8988T (cell line): Measurements from ENCODE around the gene CYP4X1.
"Not testable (repeated sequence)": the region's sequence is repeated elsewhere in the genome, so short reads cannot be mapped to it uniquely, and the experiment has no call there.

ENCODE experiments used
- DNase-seq: peaks from one replicate; pipeline ENCODE4 v3.0.0; 2011

The CYP4X1 gene, protein sequence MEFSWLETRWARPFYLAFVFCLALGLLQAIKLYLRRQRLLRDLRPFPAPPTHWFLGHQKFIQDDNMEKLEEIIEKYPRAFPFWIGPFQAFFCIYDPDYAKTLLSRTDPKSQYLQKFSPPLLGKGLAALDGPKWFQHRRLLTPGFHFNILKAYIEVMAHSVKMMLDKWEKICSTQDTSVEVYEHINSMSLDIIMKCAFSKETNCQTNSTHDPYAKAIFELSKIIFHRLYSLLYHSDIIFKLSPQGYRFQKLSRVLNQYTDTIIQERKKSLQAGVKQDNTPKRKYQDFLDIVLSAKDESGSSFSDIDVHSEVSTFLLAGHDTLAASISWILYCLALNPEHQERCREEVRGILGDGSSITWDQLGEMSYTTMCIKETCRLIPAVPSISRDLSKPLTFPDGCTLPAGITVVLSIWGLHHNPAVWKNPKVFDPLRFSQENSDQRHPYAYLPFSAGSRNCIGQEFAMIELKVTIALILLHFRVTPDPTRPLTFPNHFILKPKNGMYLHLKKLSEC

DNA sequence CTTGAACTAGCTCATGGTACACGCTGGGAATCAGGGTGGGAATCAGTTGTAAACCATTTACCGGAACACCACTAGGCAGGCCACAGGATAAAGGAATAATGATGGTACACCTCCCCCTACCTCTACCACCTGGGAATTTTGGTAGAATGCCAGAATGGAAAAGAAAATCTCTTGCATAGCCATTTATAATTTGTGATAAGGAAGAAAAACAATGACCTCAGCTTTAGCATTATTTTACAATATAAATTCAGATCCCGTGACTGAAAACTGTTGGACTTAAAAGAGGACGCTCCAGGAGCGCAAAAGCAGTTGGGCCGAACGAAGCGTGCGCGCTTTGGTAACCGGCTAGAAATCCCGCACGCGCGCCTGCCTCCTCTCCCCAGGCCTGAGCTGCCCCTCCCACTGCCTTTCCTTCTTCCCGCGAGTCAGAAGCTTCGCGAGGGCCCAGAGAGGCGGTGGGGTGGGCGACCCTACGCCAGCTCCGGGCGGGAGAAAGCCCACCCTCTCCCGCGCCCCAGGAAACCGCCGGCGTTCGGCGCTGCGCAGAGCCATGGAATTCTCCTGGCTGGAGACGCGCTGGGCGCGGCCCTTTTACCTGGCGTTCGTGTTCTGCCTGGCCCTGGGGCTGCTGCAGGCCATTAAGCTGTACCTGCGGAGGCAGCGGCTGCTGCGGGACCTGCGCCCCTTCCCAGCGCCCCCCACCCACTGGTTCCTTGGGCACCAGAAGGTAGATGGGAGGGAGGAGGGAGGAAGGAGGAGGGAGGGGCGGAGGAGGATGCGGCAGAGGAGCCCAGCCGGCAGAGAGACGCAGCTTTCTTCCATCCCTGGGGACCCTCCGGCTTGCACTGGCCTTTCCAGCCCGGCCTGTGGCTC lies at the start of gene CYP4X1:
TSS of gene CYP4X1 (plus strand) at position 402 of the 873 bp plus-strand sequence. CDS start at position 551, 149 bp downstream.
- no peak for DNase-seq

DNA sequence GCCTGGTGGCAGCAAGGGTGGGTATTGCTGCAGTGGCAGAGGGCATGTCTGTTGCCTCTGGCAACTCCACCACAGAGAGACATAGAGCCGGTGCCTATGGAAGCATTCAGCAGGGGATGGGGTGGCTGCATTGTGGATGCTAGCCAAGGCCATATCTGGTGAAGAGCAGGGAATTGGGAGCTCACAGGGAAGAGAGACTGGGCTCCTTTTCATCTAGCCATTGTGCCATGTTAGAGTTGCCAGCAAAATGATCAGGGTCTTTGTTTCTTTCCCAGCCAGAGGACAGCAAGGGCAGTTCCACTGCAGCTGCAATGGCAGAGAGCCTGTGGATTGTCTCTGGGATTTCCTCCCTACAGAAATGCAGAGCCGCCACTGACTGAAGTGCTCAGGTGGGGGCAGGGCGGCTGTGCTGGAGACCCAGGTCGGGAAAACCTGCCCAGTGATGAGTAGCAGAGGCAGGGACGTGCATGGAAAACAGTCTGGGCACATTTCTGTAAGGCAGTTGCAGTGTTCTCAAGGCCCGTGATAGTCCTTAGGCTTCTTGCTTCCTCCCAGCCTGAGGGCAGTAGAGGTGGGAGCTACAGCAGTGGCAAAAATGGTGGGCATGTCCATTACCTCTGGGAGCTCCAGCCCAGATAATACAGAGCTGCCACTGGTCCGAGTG lies 40.2 kb upstream of the CYP4X1 start:
- DNase-seq: no peak

DNA sequence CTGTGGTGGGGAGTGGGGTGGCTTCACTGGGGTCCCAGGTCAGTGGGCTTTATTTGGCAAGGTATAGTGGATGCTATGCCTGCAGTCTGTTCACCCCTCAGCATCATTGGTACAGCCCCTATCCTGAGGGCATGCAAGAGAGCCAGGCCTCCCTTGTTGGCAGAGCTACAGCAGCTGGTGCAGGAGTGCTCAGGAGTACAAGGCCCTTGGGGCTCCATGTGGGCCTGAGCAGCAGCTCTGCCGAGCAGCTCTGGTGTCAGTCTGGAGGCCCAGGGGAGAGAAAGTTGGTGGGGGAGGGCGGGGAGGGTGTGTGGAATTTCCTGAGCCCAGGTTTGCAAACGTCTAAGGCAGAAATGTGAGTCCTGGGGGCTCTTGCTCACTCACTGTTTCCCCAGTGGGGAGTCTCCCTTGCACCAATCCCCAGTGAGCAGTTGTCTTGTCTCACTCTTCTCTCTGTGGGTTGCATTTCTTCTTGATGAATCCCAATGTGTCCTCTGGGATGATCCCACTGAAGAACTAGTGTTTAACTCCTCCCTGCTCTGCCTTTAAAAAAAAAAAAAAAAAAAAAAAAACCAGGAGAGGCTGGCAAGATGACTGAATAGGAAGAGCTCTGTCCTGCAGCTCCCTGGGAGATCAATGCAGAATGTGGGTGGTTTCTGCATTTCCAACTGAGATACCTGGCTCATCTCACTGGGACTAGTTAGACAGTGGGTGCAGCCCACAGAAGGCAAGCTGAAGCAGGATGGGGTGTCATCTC lies 39.5 kb upstream of the CYP4X1 start:
- DNase-seq: no peak

DNA sequence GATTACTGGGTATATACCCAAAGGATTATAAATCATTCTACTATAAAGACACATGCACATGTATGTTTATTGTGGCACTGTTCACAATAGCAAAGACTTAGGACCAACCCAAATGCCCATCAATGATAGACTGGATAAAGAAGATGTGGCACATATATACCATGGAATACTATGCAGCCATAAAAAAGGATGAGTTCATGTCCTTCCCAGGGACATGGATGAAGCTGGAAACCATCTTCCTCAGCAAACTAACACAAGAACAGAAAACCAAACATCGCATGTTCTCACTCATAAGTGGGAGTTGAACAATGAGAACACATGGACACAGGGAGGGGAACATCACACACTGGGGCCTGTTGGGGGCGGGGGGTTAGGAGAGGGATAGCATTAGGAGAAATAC lies 32.9 kb upstream of the CYP4X1 start:
- not testable (repeated sequence) for DNase-seq

DNA sequence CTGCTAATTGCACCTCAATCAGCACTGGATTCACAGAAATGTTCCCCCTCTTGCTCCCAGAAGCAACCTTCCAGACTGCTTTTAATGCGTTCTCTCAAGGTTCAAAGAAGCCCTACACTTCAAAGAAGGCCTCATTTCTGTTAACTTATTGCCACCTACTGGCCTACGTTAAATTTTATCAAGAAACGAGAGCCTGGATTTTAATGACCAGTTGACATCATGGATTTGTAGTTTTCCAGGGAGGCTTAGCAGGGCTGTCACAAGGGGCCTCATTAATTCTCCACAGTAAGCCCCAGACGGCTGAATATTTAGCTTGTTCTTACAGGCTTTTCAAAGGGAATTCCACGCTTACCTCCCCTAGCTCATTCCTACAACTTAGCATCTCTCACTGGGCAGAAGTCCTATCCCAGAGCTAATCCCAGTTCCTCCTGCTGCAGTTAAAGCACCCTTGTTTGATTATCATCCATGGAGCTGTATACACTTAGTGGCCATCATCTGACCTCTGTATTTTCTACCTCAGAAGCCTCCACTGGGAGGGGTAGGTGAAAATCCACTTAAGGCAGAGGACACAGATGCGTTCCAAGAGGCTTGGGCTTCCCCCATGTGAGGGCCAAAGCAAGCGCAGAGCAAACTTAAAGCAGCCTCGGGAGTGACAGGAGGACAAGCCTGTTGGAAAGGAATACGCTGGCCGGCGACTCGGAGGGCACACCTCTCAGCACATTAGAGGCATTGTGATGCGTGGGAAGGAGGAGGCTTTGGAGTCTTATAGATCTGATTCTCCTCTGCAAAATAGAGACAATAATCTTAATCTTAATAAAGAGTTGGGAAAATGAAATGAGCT lies 32.2 kb upstream of the CYP4X1 start:
- DNase-seq: no peak

DNA sequence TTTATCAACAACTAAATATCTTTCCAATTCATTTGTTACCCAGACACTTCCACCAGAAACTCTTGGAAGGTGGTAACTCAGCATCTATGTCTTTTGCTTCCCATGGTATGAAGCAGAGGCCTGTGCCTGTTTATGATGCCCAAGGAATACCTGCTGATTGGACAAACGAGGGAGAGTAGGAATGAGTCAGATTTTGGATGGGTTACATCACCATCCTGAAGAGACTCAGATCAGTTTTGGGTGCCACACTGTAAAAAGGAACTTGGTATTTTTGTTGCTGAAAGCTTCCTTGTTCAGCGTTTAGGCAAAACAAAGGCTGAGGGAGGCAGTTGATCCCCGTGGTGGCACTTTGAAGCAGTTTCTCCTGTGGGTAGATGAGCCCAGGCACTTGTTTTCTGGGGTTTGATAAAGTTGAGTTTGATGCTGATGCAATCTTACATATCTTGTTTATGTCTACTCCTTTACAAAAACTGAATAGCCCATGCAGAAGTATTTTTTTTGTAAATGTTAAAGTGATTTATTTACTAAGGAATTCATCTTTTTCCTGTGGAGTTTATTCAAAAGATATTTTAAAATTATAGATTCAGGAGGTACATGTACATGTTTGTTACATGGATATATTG lies 26.7 kb upstream of the CYP4X1 start:
- no peak for DNase-seq

DNA sequence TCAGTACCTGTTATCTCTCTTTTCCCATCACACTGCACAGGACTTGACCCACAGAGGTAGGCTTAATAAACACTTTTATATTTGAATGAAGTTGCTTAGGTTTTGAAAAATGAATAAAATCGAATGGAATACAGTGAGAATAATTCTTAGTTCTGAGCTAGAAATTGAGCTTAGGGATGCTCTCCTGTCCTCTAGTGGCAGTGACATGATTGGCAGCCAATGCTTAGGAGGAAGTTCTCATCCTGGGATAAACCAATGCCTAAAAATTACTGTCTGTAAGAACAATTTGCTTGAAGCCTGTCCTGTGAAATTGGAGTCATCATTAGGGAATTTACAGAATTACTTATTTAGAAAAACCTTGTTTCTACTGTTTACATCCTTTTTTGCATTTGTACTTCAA lies 21.3 kb upstream of the CYP4X1 start:
- no peak for DNase-seq

DNA sequence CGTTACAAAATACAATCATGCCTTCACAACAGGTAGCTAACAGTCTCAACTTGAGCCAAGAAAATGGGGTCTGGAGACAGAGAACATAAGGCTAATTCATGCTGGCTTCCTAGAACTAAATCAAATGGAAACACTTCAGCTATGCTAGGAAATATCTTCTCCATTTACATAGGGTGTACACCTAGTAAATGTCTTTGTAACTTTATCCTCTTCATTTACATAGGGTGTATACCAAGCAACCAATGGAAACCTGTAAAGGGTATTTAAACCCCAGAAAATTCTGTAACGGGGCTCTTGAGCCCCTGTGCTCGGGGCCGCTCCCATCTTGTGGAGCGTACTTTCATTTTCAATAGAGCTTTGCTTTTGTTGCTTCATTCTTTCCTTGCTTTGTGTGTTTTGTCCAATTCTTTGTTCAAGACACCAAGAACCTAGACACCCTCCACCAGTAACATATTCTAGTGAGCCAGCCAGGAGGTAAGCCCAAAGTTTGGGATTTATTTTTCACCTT lies 19.5 kb upstream of the CYP4X1 start:
- DNase-seq: no peak

DNA sequence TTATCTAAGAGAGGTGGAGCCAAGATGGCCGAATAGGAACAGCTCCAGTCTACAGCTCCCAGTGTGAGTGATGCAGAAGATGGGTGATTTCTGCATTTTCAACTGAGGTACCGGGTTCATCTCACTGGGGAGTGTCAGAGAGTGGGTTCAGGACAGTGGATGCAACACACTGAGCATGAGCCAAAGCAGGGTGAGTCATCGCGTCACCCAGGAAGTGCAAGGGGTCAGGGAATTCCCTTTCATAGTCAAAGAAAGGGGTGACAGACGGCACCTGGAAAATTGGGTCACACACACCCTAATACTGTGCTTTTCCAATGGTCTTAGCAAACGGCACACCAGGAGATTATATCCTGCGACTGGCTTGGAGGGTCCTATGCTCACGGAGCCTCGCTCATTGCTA lies 17.0 kb upstream of the CYP4X1 start:
- not testable (repeated sequence) for DNase-seq

DNA sequence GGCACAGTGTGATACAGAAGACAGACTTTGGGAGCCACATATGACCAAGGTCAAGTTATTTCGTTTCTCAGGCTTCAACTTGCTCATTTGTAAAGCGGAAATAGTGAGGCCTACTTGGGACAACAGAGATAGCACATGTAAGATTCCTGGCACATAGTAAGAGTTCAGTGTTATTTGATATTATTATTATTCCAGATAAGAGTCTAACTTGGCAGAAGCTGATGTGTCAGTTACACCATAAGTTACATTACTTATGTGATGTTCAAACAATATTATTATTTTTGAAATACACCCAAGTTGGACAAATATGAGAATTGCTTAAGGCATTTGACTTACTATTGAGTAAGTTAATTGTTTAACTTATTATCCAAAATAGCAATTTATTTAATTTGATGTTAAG lies 10.2 kb upstream of the CYP4X1 start:
- DNase-seq: no peak

DNA sequence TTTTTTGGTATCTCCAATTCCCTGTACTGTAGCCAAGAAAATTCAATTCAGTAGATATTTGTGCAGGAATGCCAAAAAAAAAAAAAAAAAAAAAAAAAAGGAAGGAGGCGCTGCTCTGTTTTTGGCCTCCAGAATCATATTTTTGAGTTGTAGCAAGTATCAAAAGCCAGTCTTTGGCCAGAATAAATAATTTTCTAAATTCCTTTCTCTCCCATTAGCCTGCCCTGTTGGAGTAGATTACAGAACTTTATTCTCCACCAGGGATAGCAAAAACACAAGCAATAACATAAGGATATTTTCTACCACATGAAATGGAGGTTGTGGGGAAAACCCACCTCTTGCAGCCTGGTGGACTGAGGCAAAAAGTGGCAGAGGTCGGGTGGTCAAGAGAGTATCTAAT lies 2.4 kb upstream of the CYP4X1 start:
- DNase-seq: no peak

DNA sequence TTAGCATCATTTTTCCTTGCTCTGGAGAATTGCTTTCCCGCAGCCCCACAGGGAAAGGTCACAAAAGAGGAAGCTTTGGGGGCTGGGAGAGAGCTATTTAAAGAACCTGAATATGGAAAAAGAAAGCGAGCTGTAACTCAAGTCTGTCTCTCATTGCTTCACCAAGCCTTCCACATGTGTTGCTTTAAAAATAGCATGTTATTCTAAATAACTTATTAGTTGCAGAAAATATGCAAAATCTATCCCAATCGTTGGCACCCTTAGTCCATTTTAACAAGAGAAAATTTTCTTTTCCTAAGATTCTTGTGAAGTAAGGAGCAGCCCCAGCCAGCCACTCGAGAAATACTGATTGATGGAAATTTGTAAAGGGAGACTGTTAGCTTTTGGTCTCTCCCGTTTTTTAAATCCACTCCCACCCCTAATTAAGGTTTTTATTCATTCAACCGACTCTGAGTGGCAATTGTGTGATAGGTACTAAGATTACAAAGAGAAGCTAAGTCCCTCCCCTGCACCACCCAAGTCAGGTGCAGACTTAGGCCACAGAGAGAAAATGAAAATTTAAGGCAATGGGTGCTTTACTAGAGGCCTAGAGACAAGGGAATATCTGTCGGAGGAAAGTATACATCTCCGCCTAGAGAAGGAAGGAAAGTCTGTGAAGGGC lies 802 bp downstream of the CYP4X1 start:
- no peak for DNase-seq

DNA sequence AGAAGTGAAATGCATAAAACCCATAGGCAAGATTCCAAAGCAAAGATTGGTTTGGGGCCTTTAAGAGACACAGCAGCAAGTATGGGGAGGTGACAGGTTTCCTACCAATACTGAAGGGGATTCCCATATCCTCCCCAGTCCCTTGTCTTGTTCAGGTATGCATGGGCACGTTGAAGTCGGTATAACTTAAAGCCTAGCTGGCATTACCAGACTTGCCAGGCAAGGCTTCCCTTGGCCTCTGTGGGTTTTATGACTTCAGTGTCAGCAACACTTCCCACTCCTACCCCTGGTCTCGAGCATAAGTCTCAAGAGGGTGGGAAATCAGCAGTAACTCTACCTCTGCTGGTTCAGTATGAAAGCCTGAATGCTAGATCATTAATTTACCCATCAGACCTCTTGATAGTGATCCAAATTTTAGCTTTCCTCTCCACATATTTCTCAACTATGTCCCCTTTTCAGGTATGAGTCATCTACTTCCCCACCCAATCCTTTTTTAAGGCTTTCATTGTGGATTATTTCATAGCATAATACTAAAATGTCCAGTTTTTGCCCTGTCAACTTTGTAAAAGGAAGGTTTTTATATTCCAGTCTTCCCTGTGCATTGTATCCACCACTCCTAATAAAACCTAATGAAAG lies 6.8 kb downstream of the CYP4X1 start:
- no peak for DNase-seq

DNA sequence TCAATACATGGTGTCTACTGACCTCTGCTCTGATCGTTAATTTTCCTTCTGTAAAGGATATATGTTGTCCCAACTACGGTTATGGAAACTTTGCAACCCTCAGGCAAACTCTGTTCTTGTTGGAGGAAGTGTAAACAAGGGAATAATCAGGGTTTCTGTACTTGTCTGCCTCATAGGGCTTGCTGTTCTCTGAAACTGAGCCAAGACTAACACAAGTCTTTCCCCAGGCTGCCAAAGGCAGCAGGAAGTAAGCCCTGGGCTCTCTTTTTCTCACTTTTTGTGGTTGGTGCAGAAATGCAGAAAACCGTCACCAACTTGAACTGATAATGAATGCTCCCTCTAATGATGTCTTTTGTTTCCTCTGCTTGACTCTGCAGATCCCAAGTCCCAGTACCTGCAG lies 7.6 kb downstream of the CYP4X1 start:
- no peak for DNase-seq

DNA sequence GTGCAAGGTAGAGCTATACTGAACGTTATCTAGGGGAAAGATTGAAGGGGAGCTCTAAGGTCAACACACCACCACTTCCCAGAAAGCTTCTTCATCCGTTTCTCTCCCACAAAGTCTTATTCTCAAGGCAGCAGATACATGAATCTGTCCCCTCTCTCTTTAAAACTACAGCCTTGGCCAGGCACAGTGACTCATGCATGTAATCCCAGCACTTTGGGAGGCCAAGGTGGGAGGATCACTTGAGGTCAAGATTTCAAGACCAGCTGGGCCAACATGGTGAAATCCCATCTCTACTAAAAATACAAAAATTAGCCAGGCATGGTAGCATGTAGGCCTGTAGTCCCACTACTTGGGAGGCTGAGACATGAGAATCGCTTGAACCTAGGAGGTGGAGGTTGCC lies 8.1 kb downstream of the CYP4X1 start:
- DNase-seq: no peak

DNA sequence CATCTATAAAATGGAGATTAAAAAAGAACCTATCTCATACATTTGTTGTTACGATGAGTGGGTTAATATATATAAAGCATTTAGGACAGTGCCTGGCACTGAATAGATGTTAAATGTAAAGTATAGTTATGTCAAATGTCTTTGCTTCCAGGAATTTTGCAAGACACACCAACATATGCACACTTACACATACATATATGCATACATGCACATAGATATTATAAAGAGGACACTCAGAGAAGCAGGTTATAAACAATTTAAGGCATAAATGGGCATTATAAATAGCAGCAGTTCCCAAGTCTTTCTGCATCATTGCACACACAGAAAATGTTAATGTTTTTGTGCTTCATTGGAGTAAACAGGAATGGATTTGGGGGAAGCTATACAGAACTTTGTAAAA lies 13.3 kb downstream of the CYP4X1 start:
- DNase-seq: no peak

DNA sequence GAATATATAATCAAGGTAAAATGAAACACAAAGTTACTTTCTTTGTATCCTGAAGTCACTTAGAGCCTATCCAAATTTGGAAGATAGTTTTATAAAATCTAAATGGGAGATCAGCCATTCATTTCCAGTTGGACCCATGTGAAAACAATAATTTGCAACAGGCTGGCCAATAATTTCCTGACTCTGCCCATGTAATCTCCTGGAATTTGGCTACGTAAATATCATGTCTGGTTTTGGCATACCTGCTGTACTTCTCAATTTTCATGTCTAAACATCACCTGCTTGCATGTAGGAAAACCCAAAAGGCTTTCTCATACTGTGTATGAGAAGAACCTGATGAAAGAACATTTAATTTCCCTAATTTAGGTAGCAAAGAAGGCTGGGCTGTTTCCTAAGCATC lies 35.9 kb downstream of the CYP4X1 start:
- no peak for DNase-seq

DNA sequence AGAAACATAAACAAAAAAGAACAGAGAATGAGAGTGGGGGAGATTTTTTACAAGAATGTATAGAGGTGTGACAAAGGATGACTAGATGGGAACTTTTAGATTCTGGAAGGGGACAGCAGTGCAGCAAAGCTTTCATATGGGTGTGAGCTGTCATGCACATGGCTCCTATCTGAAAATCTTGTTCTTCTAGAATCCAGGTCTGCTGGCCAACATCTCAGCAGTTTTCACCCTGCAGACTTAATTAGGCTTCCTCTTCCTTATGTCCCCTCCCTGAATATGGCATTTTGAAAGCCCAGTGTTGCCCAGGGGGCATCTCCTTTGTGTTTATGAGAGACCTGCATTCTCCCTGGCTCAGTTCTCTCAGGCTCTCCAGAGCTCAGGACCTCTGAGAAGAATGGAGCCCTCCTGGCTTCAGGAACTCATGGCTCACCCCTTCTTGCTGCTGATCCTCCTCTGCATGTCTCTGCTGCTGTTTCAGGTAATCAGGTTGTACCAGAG lies 43.7 kb downstream of the CYP4X1 start, which contains the start of gene CYP4Z1:
TSS of gene CYP4Z1 (plus strand) at position 135 of the 498 bp plus-strand sequence. CDS start at position 395, 260 bp downstream.
- DNase-seq: no peak

DNA sequence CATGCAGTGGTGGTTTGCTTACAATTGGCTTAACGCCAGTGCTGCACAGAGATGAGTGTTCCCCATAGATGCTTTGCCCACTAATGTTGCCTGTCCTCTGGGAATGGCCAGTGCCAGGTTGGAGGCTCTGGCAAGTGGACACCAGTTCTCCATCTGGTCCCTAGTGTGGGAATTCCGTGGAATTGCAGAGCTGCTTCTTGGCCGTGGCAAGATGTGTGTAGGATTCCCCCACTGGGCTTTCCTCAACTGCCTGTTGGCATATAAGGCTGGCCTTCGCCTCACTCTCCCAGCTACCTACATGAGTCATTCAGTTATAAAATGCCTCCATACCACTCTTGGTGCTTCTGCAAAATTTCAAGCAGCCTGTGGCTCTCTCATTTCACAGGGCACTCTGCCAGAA lies 45.6 kb downstream of the CYP4X1 start:
- not testable (repeated sequence) for DNase-seq
